ENCODE results near the gene ITPR2. TPM values are rescaled to one million over a fixed set of nuclear protein-coding genes. Genes with fewer than 3 reads are reported as not detected.
A peak's percentile ranks its signal among the peaks of the same experiment; 100 is the strongest.

ITPR2 gene
- 10 to 100 TPM; 32.6 to 87.5 (median 51.9) TPM for total RNA-seq

- DNase-seq = peak; percentile 96 to 98 (median 96)
- Histone ChIP-seq H3K4me1 (peaks cover 0 to 17% (median 1%) of the 10 kb centered on the region in 4 donors), H3K9me3 (no peaks in the 10 kb centered on the region), H3K36me3 (no peaks in the 10 kb centered on the region), H3K27ac (peak within 1 kb of the TSS; percentile 91 to 97 (median 94)), H3K27me3 (no peaks in the 10 kb centered on the region), H3K4me3 (peak within 1 kb of the TSS; percentile 71 to 96 (median 82))
- TF ChIP-seq CTCF (IDR thresholded peaks at IDR 0.05) (peak in 3 of 6 experiments; percentile 13 to 41 (median 25)), POLR2A (IDR thresholded peaks at IDR 0.05) (peak; percentile 58 to 79)
Observed at GRCh38 chr12:26832822-26833742, at the start of gene ITPR2. Gene ITPR2 (minus strand): TSS chr12:26833194. CDS start chr12:26832781, 413 bp downstream.

GRCh38 chr12:26880625-26881024 lies 47.6 kb upstream of the ITPR2 start:
- no peak for TF ChIP-seq CTCF (IDR thresholded peaks at IDR 0.05)
- TF ChIP-seq POLR2A (IDR thresholded peaks at IDR 0.05) = no peak
- H3K4me3 ChIP-seq = no peak overlapping the region
- no peaks in the 10 kb centered on the region for H3K36me3 ChIP-seq
- DNase-seq = no peak
- no peaks in the 10 kb centered on the region for H3K27me3 ChIP-seq
- H3K9me3 ChIP-seq = no peaks in the 10 kb centered on the region
- H3K27ac ChIP-seq = no peak overlapping the region
- H3K4me1 ChIP-seq = peaks cover 0 to 9% (median 4%) of the 10 kb centered on the region in 4 donors

- Histone ChIP-seq H3K27ac (peak overlapping the region in 1 of 4 donors; percentile 22), H3K9me3 (no peaks in the 10 kb centered on the region), H3K36me3 (no peaks in the 10 kb centered on the region), H3K4me3 (no peak overlapping the region), H3K27me3 (no peaks in the 10 kb centered on the region), H3K4me1 (peaks cover 0 to 9% (median 4%) of the 10 kb centered on the region in 4 donors)
- TF ChIP-seq CTCF (IDR thresholded peaks at IDR 0.05) = no peak
- no peak for TF ChIP-seq POLR2A (IDR thresholded peaks at IDR 0.05)
- DNase-seq = peak; percentile 35 to 72 (median 65)
Observed at GRCh38 chr12:26878661-26879119, 45.7 kb upstream of the ITPR2 start.

GRCh38 chr12:26874501-26875296 lies 41.7 kb upstream of the ITPR2 start:
- no peak overlapping the region for H3K4me3 ChIP-seq
- TF ChIP-seq POLR2A (IDR thresholded peaks at IDR 0.05) (no peak), CTCF (IDR thresholded peaks at IDR 0.05) (no peak)
- H3K36me3 ChIP-seq = no peaks in the 10 kb centered on the region
- peak overlapping the region in 1 of 4 donors; percentile 4 for H3K27ac ChIP-seq
- peaks cover 0 to 25% (median 4%) of the 10 kb centered on the region in 4 donors for H3K4me1 ChIP-seq
- DNase-seq = no peak
- H3K27me3 ChIP-seq = no peaks in the 10 kb centered on the region
- H3K9me3 ChIP-seq = no peaks in the 10 kb centered on the region

- Histone ChIP-seq H3K36me3 (no peaks in the 10 kb centered on the region), H3K4me3 (no peak overlapping the region), H3K9me3 (no peaks in the 10 kb centered on the region), H3K4me1 (peaks cover 0 to 18% (median 0%) of the 10 kb centered on the region in 4 donors), H3K27ac (no peak overlapping the region), H3K27me3 (no peaks in the 10 kb centered on the region)
- DNase-seq = no peak
- no peak for TF ChIP-seq CTCF (IDR thresholded peaks at IDR 0.05)
- TF ChIP-seq POLR2A (IDR thresholded peaks at IDR 0.05) = no peak
Observed at GRCh38 chr12:26872625-26873024, 39.6 kb upstream of the ITPR2 start.

Measured in Peyer's patch (tissue), 4 donors.